ENCODE measurements around the gene GSPT1.
"Not testable (repeated sequence)": the region's sequence is repeated elsewhere in the genome, so short reads cannot be mapped to it uniquely, and the experiment has no call there.

The GSPT1 gene

GRCh38 chr16:11915644-11916523, at the start of gene GSPT1:
Gene GSPT1 (minus strand): TSS chr16:11915956. CDS start chr16:11915720, 236 bp downstream.
- peak; percentile 85 for DNase-seq (ENCODE audit: low read depth)

- DNase-seq (ENCODE audit: low read depth) = peak; percentile 26
Observed at GRCh38 chr16:11964761-11965551, 49.2 kb upstream of the GSPT1 start, which contains the start of gene TNFRSF17. Gene TNFRSF17 (plus strand): TSS chr16:11965210. CDS start chr16:11965325, 115 bp downstream.

- DNase-seq (ENCODE audit: low read depth) = no peak
Observed at GRCh38 chr16:11963706-11964105, 48.0 kb upstream of the GSPT1 start.

GRCh38 chr16:11962978-11963377, 47.2 kb upstream of the GSPT1 start:
- DNase-seq (ENCODE audit: low read depth) = not testable (repeated sequence)

GRCh38 chr16:11962457-11962856, 46.7 kb upstream of the GSPT1 start:
- not testable (repeated sequence) for DNase-seq (ENCODE audit: low read depth)

- no peak for DNase-seq (ENCODE audit: low read depth)
Observed at GRCh38 chr16:11957591-11958395, 42.0 kb upstream of the GSPT1 start.

GRCh38 chr16:11956558-11956957, 40.8 kb upstream of the GSPT1 start:
- no peak for DNase-seq (ENCODE audit: low read depth)

- peak; percentile 94 for DNase-seq (ENCODE audit: low read depth)
Observed at GRCh38 chr16:11955713-11956123, 40.0 kb upstream of the GSPT1 start.

GRCh38 chr16:11953576-11953975, 37.8 kb upstream of the GSPT1 start:
- not testable (repeated sequence) for DNase-seq (ENCODE audit: low read depth)

GRCh38 chr16:11950388-11950787, 34.6 kb upstream of the GSPT1 start:
- DNase-seq (ENCODE audit: low read depth) = no peak

GRCh38 chr16:11949527-11949926, 33.8 kb upstream of the GSPT1 start:
- DNase-seq (ENCODE audit: low read depth) = no peak

- no peak for DNase-seq (ENCODE audit: low read depth)
Observed at GRCh38 chr16:11948819-11949218, 33.1 kb upstream of the GSPT1 start.

- no peak for DNase-seq (ENCODE audit: low read depth)
Observed at GRCh38 chr16:11946433-11946832, 30.7 kb upstream of the GSPT1 start.

GRCh38 chr16:11941945-11942344, 26.2 kb upstream of the GSPT1 start, which contains the start of gene NPIPB2:
Gene NPIPB2 (minus strand): TSS chr16:11942045. CDS start chr16:11942045, 0 bp downstream.
- not testable (repeated sequence) for DNase-seq (ENCODE audit: low read depth)

GRCh38 chr16:11927350-11927749, 11.6 kb upstream of the GSPT1 start:
- DNase-seq (ENCODE audit: low read depth) = not testable (repeated sequence)

GRCh38 chr16:11924046-11924445, 8.3 kb upstream of the GSPT1 start:
- not testable (repeated sequence) for DNase-seq (ENCODE audit: low read depth)

- DNase-seq (ENCODE audit: low read depth) = no peak
Observed at GRCh38 chr16:11916524-11917285, 949 bp upstream of the GSPT1 start.

GRCh38 chr16:11915114-11915643, 577 bp downstream of the GSPT1 start:
- DNase-seq (ENCODE audit: low read depth) = no peak

- no peak for DNase-seq (ENCODE audit: low read depth)
Observed at GRCh38 chr16:11914210-11915113, 1.3 kb downstream of the GSPT1 start.
